Measurements from ENCODE around the gene KRT77. TPM values are rescaled to one million over a fixed set of nuclear protein-coding genes. Genes with fewer than 3 reads are reported as not detected.

Gene KRT77
- total and polyA plus RNA-seq, 7 donors: 0.01 TPM; not detected in 6

GRCh38 chr12:52677671-52678070, 25.7 kb downstream of the KRT77 start:
- intact Hi-C loops (cut with DNase I): no loop called here
- Histone ChIP-seq H3K27ac (no peak overlapping the region), H3K4me3 (no peak overlapping the region), H3K36me3 (no peaks in the 10 kb centered on the region), H3K27me3 (no peaks in the 10 kb centered on the region), H3K4me1 (peaks cover 0 to 9% (median 5%) of the 10 kb centered on the region in 4 donors), H3K9me3 (no peaks in the 10 kb centered on the region)
- TF ChIP-seq POLR2AphosphoS5 (IDR thresholded peaks at IDR 0.05) (no peak), CTCF (IDR thresholded peaks at IDR 0.05) (no peak), EP300 (IDR thresholded peaks at IDR 0.05) (no peak), POLR2A (IDR thresholded peaks at IDR 0.05) (no peak)
- DNase-seq: no peak
- 85 to 89% methylated on average over 1 of the region's 1 CpG for WGBS, 2 donors

- WGBS, 2 donors: 86 to 90% methylated on average over 5 of the region's 5 CpGs
- H3K4me1 ChIP-seq: peaks cover 0 to 9% (median 5%) of the 10 kb centered on the region in 4 donors
- DNase-seq: no peak
These were observed 26.2 kb downstream of the KRT77 start for GRCh38 chr12:52677126-52677525.

GRCh38 chr12:52676163-52676562, 27.2 kb downstream of the KRT77 start:
- no peaks in the 10 kb centered on the region for H3K27me3 ChIP-seq
- no peak for DNase-seq
- H3K4me1 ChIP-seq: peaks cover 0 to 9% (median 5%) of the 10 kb centered on the region in 4 donors
- no peaks in the 10 kb centered on the region for H3K36me3 ChIP-seq
- 89 to 94% methylated on average over 7 of the region's 7 CpGs for WGBS, 2 donors
- TF ChIP-seq EP300 (IDR thresholded peaks at IDR 0.05) (no peak), POLR2A (IDR thresholded peaks at IDR 0.05) (no peak), CTCF (IDR thresholded peaks at IDR 0.05) (no peak), POLR2AphosphoS5 (IDR thresholded peaks at IDR 0.05) (no peak)
- H3K9me3 ChIP-seq: no peaks in the 10 kb centered on the region
- no peak overlapping the region for H3K27ac ChIP-seq
- H3K4me3 ChIP-seq: no peak overlapping the region
- intact Hi-C loops (cut with DNase I): no loop called here

More at GRCh38 chr12:52677126-52677525, 26.2 kb downstream of the KRT77 start:
- H3K36me3 ChIP-seq: no peaks in the 10 kb centered on the region
- TF ChIP-seq CTCF (IDR thresholded peaks at IDR 0.05) (no peak), POLR2A (IDR thresholded peaks at IDR 0.05) (no peak), POLR2AphosphoS5 (IDR thresholded peaks at IDR 0.05) (no peak), EP300 (IDR thresholded peaks at IDR 0.05) (no peak)
- H3K9me3 ChIP-seq: no peaks in the 10 kb centered on the region
- no peak overlapping the region for H3K4me3 ChIP-seq
- no peak overlapping the region for H3K27ac ChIP-seq
- intact Hi-C loops (cut with DNase I): no loop called here
- H3K27me3 ChIP-seq: no peaks in the 10 kb centered on the region

GRCh38 chr12:52675301-52675701, 28.0 kb downstream of the KRT77 start:
- Histone ChIP-seq H3K4me3 (no peak overlapping the region), H3K27me3 (no peaks in the 10 kb centered on the region), H3K4me1 (peaks cover 0 to 9% (median 5%) of the 10 kb centered on the region in 4 donors), H3K9me3 (no peaks in the 10 kb centered on the region), H3K36me3 (no peaks in the 10 kb centered on the region), H3K27ac (no peak overlapping the region)
- TF ChIP-seq CTCF (IDR thresholded peaks at IDR 0.05) (no peak), EP300 (IDR thresholded peaks at IDR 0.05) (no peak), POLR2AphosphoS5 (IDR thresholded peaks at IDR 0.05) (no peak), POLR2A (IDR thresholded peaks at IDR 0.05) (no peak)
- intact Hi-C loops (cut with DNase I): no loop called here
- no peak for DNase-seq
- 94 to 96% methylated on average over 28 of the region's 28 CpGs for WGBS, 2 donors

- DNase-seq: no peak
- Histone ChIP-seq H3K36me3 (no peaks in the 10 kb centered on the region), H3K4me1 (peaks cover 0 to 9% (median 5%) of the 10 kb centered on the region in 4 donors), H3K4me3 (no peak overlapping the region), H3K9me3 (no peaks in the 10 kb centered on the region), H3K27me3 (no peaks in the 10 kb centered on the region), H3K27ac (no peak overlapping the region)
- intact Hi-C loops (cut with DNase I): no loop called here
- TF ChIP-seq EP300 (IDR thresholded peaks at IDR 0.05): no peak
- TF ChIP-seq POLR2A (IDR thresholded peaks at IDR 0.05): no peak
- TF ChIP-seq CTCF (IDR thresholded peaks at IDR 0.05): no peak
- no peak for TF ChIP-seq POLR2AphosphoS5 (IDR thresholded peaks at IDR 0.05)
- WGBS, 2 donors: 78 to 90% methylated on average over 4 of the region's 4 CpGs
These were observed 28.9 kb downstream of the KRT77 start for GRCh38 chr12:52674433-52674775.

Data from sigmoid colon (tissue), 7 donors.